Right cardiac atrium (tissue), 5 donors: ENCODE data around the gene GPC6. TPM values are rescaled to one million over a fixed set of nuclear protein-coding genes. Genes with fewer than 3 reads are reported as not detected.

ENCODE experiments used
- ATAC-seq, 2 donors: fragments of 200-7000 bp; cut with Tn5 transposase; one replicate each; pipeline versions ENCODE4 v1.8.0 to v1.9.1; 2020; ENCODE audit warnings: moderate library complexity in 2 of 2, mild to moderate bottlenecking in 1 of 2
- DNase-seq, 3 donors: peaks; one replicate each; pipeline ENCODE4 v3.0.0-alpha.2; 2020
- H3K27ac ChIP-seq: one replicate; pipeline ENCODE4 v1.5.1; 2013; ENCODE audit warnings: mild to moderate bottlenecking, low read length, control low read depth, moderate library complexity
- H3K27me3 ChIP-seq: one replicate; pipeline ENCODE4 v1.6.1; 2013; ENCODE audit not compliant: control insufficient read depth, insufficient read depth
- H3K4me1 ChIP-seq: one replicate; pipeline ENCODE4 v1.6.1; 2013; ENCODE audit warnings: low read length; ENCODE audit not compliant: control insufficient read depth, insufficient read depth
- H3K4me3 ChIP-seq: one replicate; pipeline ENCODE4 v1.5.1; 2013; ENCODE audit warnings: low read length, control low read depth
- H3K9me3 ChIP-seq: one replicate; pipeline ENCODE4 v1.6.1; 2013; ENCODE audit warnings: low read length; ENCODE audit not compliant: control insufficient read depth
- WGBS: extraction: QIAGEN DNeasy Blood & Tissue Kit; methylation state at CpG from one replicate; pipeline ENCODE4 v1.1.7; 2013; 5-methylcytosine and 5-hydroxymethylcytosine counted together
- intact Hi-C, 4 donors: fragments of 100-400 bp; cut with DNase I; formaldehyde crosslinking; loops; one replicate each; pipeline versions ENCODE4 v1.11.0 to v1.14.0; 2022 to 2023
- polyA plus RNA-seq: library from polyadenylated mRNA; stranded (reverse); fragments of 200-250 nt; gene quantifications from one replicate; pipeline ENCODE4 v1.2.3, GENCODE V29; 2013
- total RNA-seq, 4 donors: library from RNA; stranded (reverse); fragmentation: NEBNext Ultra II Directional; extraction: Animal tissue kit (Norgen Biotek cat#: 25700); gene quantifications; one replicate each; pipeline ENCODE4 v1.2.1, GENCODE V29; 2021
- donor health status: healthy with polysubstance abuse.
- donor health status: DM: no; HTN: yes; CAD: no.
- donor health status: DM: no; HTN: no; CAD: no.
- donor health status: DM: no; HTN: yes; CAD: no; lungs with severe emphysema.
- donor health status: DM: yes; HTN: yes; CAD: no.

Gene GPC6
- total and polyA plus RNA-seq, 5 donors, result 1.5 to 11.0 (median 5.3) TPM

DNA sequence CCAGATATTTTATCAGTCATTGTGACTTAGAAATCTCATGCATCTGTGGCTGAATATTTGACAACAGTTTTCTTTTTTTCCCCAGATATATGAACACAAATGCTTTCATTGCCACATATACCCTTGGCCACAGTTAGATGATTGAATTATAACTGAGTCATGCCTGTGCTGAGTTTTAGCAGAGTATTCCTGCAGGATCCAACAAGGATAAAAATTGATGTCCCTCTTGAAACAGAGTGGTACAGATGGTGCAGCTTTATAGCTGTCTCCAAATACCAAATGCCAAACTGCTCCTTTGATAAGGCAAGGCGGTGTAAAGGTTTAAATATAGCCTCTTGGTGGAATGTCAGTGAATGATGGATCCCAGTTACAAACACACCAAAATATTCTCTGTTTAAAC is 428.5 kb downstream of the GPC6 start:
- Histone ChIP-seq H3K4me3 (no peak overlapping the region), H3K4me1 (no peaks in the 10 kb centered on the region), H3K27me3 (no peaks in the 10 kb centered on the region), H3K27ac (no peak overlapping the region), H3K9me3 (no peaks in the 10 kb centered on the region)
- intact Hi-C loops, result no loop called here
- WGBS, result 55% methylated on average over 1 of the region's 1 CpG
- ATAC-seq (no peak), DNase-seq (no peak)

DNA sequence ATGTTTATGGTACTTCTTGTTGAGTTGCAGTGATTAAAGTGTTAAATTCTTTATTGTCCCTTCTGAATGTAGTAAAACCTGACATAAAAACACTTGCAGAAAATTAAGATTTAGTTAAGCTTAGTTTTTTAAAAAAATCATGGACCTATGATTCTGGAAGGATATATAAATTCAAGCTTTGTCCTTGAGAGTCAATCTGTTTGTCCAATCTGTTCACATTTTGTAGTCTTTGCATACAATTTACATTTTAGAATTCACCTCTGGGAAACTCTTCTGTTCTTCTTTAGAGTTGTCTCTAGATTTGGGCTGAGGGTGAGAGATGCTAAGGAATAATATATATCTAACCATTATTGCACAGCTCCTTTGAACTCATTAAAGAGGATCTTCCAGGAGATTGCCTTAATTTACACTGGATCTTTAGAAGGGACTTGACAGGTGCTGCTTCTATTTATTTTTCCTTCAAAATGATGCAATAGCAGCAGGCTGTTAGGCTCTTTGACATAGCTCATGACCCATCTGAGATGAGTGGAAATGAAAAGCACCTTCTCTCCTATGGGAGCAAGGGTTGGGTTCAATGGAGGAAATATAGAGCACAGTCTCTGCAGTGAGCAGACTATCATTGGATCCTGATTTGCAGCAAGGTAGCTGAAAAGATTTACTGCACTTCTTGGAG is 433.9 kb downstream of the GPC6 start:
- no peaks in the 10 kb centered on the region for H3K9me3 ChIP-seq
- H3K27ac ChIP-seq, result no peak overlapping the region
- no peaks in the 10 kb centered on the region for H3K4me1 ChIP-seq
- no peaks in the 10 kb centered on the region for H3K27me3 ChIP-seq
- DNase-seq, result no peak
- no peak for ATAC-seq
- no peak overlapping the region for H3K4me3 ChIP-seq
- intact Hi-C loops, result no loop called here

DNA sequence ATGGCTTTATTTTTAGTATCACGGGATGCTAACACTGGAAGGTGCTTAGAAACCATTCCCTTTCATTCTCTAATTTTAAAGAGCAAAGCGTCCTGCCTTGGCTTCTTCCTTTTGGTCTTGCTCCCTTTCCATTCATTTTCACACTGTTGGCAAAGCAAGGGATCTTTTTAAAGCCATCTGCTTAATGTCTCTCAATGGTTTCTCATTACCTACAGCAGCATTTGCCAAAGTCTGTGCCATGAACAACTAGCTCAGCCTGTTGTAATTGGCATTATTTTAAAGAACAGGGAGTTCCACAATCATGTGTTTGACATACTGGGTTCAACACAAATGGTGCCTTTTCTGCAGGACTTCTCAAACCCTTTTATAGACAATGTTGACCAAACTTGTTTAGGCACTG is 444.3 kb downstream of the GPC6 start:
- WGBS, result 83% methylated on average over 2 of the region's 2 CpGs
- DNase-seq (no peak), ATAC-seq (no peak)
- H3K4me3 ChIP-seq, result no peak overlapping the region
- intact Hi-C loops, result no loop called here
- H3K9me3 ChIP-seq, result no peaks in the 10 kb centered on the region
- H3K27ac ChIP-seq, result no peak overlapping the region
- no peaks in the 10 kb centered on the region for H3K4me1 ChIP-seq
- H3K27me3 ChIP-seq, result no peaks in the 10 kb centered on the region

DNA sequence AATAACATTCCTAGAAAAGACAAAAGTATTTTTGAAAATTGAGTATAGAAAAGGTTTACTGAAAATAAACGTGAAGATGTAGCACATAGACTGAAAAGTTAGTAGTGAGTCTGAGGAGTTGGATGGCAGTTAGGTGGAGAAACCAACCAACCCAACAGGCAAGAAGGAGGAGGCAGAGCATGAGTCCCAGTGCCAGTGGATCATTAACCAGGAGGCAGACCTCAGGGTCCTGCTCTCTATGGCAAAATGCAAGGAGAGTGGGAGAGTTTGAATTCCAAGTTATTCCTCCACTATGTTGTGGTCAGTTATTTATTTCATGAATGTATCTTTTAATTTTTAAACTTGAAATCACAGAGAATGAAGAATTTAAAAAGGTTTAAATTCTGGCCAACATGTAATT is 446.4 kb downstream of the GPC6 start:
- WGBS, result 70% methylated on average over 1 of the region's 1 CpG
- Histone ChIP-seq H3K27ac (no peak overlapping the region), H3K4me3 (no peak overlapping the region), H3K27me3 (no peaks in the 10 kb centered on the region), H3K9me3 (no peaks in the 10 kb centered on the region), H3K4me1 (no peaks in the 10 kb centered on the region)
- DNase-seq (no peak), ATAC-seq (no peak)
- intact Hi-C loops, result no loop called here

GRCh38 chr13:93673885-93674284 is 447.3 kb downstream of the GPC6 start:
- DNase-seq (no peak), ATAC-seq (no peak)
- Histone ChIP-seq H3K9me3 (no peaks in the 10 kb centered on the region), H3K27ac (no peak overlapping the region), H3K4me1 (no peaks in the 10 kb centered on the region), H3K27me3 (no peaks in the 10 kb centered on the region), H3K4me3 (no peak overlapping the region)
- intact Hi-C loops, result no loop called here
- WGBS, result 75% methylated on average over 3 of the region's 3 CpGs

DNA sequence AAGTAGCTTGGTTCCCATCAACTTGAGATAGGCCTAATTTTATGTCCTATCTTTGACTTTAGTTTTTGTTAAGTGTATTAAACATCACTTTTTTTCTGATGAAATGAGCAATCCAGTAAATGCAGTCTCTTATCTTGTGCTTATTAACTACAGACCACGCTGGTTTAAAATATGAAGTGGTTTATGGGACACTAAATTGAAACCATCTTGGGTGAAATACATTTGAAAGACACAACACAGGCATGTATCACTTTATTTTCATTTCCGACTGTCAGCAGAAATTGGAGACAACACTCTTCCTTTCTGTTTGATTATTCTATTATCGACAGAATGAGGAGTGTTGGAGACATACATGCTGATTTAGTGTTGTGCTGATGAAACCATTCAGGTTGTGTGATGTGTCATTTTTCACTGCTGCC is 447.7 kb downstream of the GPC6 start:
- H3K27me3 ChIP-seq, result no peaks in the 10 kb centered on the region
- intact Hi-C loops, result no loop called here
- WGBS, result 46% methylated on average over 3 of the region's 3 CpGs
- ATAC-seq, result no peak
- no peaks in the 10 kb centered on the region for H3K9me3 ChIP-seq
- no peak overlapping the region for H3K4me3 ChIP-seq
- no peak overlapping the region for H3K27ac ChIP-seq
- DNase-seq, result no peak
- H3K4me1 ChIP-seq, result no peaks in the 10 kb centered on the region

DNA sequence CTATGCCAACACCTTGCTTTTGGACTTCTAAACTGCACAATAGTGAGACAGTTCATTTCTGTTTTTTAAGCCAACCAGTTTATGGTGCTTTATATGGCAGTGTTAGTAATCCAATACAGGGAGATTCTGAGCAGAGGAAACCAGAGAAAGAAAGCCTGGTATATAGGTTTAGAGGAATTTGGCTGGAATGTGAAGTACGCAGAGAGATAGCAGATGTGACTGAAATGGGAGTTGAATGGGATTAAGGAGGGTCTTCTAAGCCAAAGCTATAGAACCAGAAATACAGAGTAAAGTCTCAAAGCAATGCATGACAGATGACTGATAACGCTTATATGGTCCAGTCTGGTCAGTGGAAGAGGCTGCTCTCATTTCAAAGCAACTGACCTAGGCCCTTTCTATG is 453.7 kb downstream of the GPC6 start:
- H3K4me3 ChIP-seq, result no peak overlapping the region
- no peak for DNase-seq

GRCh38 chr13:93685900-93686299 is 459.3 kb downstream of the GPC6 start:
- no peaks in the 10 kb centered on the region for H3K27me3 ChIP-seq
- H3K4me3 ChIP-seq, result no peak overlapping the region
- H3K4me1 ChIP-seq, result no peaks in the 10 kb centered on the region
- no peaks in the 10 kb centered on the region for H3K9me3 ChIP-seq
- ATAC-seq (no peak), DNase-seq (no peak)
- WGBS, result 89% methylated on average over 1 of the region's 1 CpG
- intact Hi-C loops, result no loop called here
- no peak overlapping the region for H3K27ac ChIP-seq

More for the DNA sequence above, 453.7 kb downstream of the GPC6 start:
- H3K27me3 ChIP-seq, result no peaks in the 10 kb centered on the region
- H3K27ac ChIP-seq, result no peak overlapping the region
- intact Hi-C loops, result no loop called here
- no peaks in the 10 kb centered on the region for H3K4me1 ChIP-seq
- H3K9me3 ChIP-seq, result no peaks in the 10 kb centered on the region
- ATAC-seq, result no peak
- 87% methylated on average over 2 of the region's 2 CpGs for WGBS

- Histone ChIP-seq H3K9me3 (no peaks in the 10 kb centered on the region), H3K27me3 (no peaks in the 10 kb centered on the region), H3K4me1 (no peaks in the 10 kb centered on the region), H3K4me3 (no peak overlapping the region), H3K27ac (no peak overlapping the region)
- no peak for DNase-seq
- ATAC-seq, result no peak
- intact Hi-C loops, result no loop called here
Measured at GRCh38 chr13:93686399-93686798, 459.8 kb downstream of the GPC6 start.

DNA sequence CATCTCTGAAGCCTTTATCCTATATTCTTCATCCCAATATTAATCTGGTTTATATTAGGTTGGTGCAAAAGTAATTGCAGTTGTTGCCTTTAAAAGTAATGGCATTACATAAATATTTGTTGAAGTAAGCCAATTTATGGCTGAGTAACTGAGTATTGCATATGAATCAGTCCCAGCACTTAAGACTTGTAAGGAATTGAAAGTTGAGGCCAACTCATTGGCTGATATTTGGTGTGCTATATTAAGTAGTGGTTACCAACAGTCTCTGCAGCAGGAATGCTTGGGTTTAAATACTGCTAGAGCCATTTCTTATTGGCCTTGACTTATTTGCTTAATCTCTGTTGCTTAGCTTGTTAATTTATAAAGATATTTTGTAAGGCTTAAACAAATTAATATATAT is 460.7 kb downstream of the GPC6 start:
- ATAC-seq, result no peak
- intact Hi-C loops, result no loop called here
- no peak overlapping the region for H3K27ac ChIP-seq
- DNase-seq, result no peak
- no peak overlapping the region for H3K4me3 ChIP-seq
- H3K9me3 ChIP-seq, result no peaks in the 10 kb centered on the region
- no peaks in the 10 kb centered on the region for H3K27me3 ChIP-seq
- no peaks in the 10 kb centered on the region for H3K4me1 ChIP-seq

DNA sequence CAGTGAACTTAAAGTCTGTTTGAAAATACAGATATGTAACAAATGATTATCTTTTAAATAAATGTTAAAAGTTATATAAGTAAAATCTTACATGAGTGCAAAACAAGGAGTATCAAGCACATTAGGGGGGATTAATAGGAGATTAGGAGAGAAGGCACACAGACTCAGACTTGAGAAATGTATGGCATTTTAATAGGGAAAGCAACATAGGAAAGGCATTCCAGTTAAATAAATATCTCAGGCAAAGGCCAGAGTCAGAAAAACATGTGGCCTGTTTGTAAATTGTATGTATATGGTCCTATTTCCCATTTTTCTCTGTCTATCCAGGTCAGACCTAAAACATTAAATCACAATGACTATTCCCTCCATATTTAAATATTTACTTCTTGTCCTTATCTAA is 462.7 kb downstream of the GPC6 start:
- no peaks in the 10 kb centered on the region for H3K27me3 ChIP-seq
- intact Hi-C loops, result no loop called here

DNA sequence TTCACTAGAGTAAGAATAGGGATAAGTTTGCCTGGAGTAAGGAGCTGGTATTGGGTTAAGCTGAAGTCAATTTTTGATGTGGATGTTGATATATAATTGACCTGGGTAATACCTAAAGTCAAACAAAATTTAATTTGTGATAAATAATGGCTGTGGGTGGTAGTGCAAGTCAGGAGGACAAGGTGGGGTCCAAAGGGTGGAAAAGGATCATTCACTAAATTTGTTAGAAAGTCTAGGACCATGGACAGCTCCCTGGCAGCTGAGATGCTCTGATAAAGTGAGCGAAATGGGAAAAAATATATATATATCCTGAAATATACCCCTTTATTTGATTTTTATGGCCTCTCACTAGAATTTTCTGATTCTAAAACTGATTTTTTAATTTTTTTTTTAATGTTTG is 463.5 kb downstream of the GPC6 start:
- no peaks in the 10 kb centered on the region for H3K9me3 ChIP-seq
- H3K27ac ChIP-seq, result no peak overlapping the region
- DNase-seq (peak in 1 of 3 donors; percentile 37), ATAC-seq (no peak)
- H3K4me3 ChIP-seq, result no peak overlapping the region
- H3K4me1 ChIP-seq, result no peaks in the 10 kb centered on the region
- no peaks in the 10 kb centered on the region for H3K27me3 ChIP-seq
- WGBS, result 39% methylated on average over 1 of the region's 1 CpG
- intact Hi-C loops, result no loop called here

More for the DNA sequence above, 462.7 kb downstream of the GPC6 start:
- Histone ChIP-seq H3K9me3 (no peaks in the 10 kb centered on the region), H3K27ac (no peak overlapping the region), H3K4me3 (no peak overlapping the region), H3K4me1 (no peaks in the 10 kb centered on the region)
- no peak for DNase-seq
- ATAC-seq, result no peak
